IPS-18c (cell line): ENCODE data around the gene PNLDC1.
"Not testable (repeated sequence)": the region's sequence is repeated elsewhere in the genome, so short reads cannot be mapped to it uniquely, and the experiment has no call there.

Experiments
- H3K4me3 ChIP-seq: 2 replicates; pipeline ENCODE4 v1.7.0; 2013; ENCODE audit warnings: low read depth, mild to moderate bottlenecking, low read length, moderate library complexity; ENCODE audit not compliant: insufficient read depth
- H3K9me3 ChIP-seq: one replicate; pipeline ENCODE4 v1.6.1; 2013; ENCODE audit warnings: mild to moderate bottlenecking, low read length, moderate library complexity; ENCODE audit not compliant: control insufficient read depth, insufficient read depth

Gene PNLDC1

DNA sequence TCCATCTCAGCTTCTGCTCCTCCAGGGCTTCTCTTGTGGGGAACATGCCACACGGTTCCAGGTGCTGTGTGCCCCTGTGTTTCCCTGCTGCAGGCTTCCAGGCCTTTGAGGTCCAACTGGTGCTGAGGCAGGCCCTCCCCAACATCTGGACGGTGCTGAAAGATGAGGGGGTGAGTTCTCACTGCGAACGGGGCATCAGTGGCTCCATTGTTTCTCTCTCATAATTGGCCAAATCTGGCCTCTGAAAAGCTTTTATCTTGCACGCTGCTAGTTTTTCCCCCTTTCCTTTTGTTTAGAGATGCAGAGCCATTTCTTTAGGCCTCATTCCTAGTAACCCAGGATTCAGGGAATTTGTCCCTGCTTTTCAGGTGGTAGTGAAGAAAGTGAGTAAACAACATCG, 8.6 kb downstream of the PNLDC1 start:
- Histone ChIP-seq H3K9me3 (no peaks in the 10 kb centered on the region), H3K4me3 (no peak overlapping the region)

DNA sequence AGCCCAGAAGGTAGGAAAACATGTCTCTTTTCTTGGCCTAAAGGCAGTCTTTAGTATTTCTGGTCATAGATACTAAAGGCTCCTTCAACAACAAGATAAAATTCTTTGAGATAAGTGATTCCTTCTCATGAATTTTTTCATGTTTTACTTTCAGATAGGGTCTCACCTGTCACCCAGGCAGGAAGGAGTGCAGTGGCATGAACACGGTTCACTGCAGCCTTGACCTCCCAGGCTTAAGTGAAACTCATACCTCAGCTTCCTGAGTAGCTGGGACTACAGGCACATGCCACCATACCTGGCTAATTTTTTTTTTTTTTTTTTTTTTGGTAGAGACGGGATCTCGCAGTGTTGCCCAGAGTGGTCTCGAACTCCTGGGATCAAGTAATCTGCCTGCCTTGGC, 9.1 kb downstream of the PNLDC1 start:
- no peak overlapping the region for H3K4me3 ChIP-seq

DNA sequence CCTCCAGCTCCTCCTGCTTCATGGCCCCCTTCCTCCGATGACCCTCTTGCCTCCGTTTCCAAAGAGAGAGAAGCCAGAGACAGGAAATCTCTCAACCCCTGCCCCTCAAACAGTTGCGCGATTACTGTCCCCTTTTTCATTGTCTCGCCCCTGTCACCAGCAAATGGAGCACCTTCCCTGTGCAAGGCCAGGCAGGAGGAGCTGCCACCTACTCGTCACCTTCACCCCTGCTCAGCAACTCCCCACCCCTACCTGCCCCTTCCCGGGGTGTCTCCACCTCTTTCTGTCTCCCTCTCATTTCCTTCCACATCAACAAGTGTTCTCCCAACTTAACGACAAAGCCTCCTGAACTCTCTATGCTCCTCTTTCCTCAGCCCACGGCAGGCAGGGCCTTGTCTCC, 13.7 kb downstream of the PNLDC1 start:
- Histone ChIP-seq H3K9me3 (no peaks in the 10 kb centered on the region), H3K4me3 (no peak overlapping the region)

More for the DNA sequence above, 9.1 kb downstream of the PNLDC1 start:
- H3K9me3 ChIP-seq: no peaks in the 10 kb centered on the region

DNA sequence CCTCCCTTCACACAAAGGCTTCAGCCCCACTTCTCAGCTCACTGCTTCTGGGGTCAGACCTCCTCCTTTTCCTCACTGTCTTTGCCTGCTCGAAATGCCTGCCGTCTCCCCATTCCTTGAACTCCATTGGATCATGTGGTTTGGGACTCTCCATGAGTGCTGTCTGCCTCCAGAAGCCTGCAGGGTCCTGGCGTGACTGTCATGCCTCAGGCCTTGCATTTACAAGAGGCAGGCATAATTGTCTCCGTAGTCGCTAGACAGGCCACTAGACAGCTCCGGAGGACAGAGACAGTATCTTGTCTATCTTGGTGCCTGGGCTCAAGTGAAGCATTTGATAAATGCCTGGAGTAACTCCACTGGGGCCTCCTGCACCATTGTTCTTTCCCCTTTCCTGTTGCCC, 15.3 kb downstream of the PNLDC1 start:
- no peaks in the 10 kb centered on the region for H3K9me3 ChIP-seq

DNA sequence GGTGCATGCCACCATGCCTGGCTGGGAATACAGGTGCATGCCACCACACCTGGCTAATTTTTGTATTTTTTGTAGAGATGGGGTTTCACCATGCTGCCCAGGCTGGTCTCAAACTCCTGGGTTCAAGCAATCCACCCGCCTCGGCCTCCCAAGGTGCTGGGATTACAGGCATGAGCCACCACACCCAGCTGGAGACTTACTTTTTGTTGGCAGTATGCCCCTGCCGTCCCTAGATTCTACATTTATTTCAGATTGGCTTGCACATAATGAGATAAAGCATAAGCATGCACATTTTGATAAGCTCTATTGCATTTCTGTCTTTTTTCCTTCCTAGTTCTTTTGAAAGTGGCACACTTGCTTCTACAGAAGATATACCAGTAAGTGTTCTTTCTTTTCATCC, 16.7 kb downstream of the PNLDC1 start:
- not testable (repeated sequence) for H3K4me3 ChIP-seq, H3K9me3 ChIP-seq

More for the DNA sequence above, 15.3 kb downstream of the PNLDC1 start:
- no peak overlapping the region for H3K4me3 ChIP-seq

DNA sequence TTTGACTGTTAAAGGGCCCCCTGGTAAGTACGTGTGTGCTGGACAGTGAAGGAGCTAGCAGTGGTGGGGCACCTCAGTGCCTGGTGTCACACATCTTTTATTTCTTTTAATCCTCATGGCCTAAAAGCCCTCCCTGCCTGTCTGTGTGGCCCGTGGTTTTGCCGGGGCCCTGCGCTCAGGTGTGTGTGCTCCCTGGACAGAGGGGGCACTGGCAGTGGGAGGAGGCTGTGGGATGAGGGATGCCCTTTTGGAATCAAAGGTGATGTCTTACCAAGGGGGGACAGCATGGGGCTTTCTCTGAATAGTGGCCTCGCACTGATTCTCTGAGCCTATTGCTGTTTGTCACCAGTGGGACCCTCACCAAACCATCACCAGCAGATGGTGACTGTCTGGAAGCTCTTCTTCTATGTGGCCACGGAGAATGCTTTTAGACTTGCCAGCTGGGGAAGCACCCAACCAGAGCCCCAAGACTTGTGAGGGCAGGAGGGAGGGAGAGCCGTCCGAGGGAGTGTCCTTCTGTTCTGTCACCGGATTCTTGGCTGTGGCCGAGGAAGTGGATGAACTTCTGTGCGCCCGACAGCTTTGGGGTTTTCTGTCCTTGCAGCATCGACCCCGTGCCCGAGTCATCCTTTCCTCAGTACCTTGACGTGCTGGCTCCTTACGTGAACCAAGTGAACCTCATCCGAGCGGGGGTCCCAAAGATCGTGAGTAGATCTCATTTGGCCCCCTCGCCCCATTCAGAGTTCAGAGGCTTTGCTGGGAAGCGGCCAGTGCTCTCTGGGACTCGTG, 18.1 kb downstream of the PNLDC1 start:
- H3K9me3 ChIP-seq: no peaks in the 10 kb centered on the region
- H3K4me3 ChIP-seq: no peak overlapping the region

DNA sequence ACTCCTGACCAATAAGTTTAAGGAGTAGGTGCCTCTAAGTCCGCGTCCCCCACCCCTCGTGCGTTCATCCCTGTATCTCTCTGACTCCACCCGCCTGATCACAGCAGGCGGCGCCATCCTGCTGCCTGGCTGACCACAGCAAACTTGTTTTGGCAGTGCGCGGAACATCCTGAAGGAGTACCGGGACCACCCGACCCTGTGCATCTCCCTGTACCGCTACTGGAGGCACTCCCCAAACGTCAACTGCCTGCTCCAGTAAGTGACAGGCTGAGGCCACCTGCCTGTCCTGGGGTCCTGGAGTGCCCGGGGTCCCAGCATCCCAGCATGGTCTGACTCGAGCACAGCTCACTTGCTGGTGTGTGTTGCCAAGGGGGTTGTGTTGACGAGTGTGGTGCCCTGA, 19.0 kb downstream of the PNLDC1 start:
- no peak overlapping the region for H3K4me3 ChIP-seq

DNA sequence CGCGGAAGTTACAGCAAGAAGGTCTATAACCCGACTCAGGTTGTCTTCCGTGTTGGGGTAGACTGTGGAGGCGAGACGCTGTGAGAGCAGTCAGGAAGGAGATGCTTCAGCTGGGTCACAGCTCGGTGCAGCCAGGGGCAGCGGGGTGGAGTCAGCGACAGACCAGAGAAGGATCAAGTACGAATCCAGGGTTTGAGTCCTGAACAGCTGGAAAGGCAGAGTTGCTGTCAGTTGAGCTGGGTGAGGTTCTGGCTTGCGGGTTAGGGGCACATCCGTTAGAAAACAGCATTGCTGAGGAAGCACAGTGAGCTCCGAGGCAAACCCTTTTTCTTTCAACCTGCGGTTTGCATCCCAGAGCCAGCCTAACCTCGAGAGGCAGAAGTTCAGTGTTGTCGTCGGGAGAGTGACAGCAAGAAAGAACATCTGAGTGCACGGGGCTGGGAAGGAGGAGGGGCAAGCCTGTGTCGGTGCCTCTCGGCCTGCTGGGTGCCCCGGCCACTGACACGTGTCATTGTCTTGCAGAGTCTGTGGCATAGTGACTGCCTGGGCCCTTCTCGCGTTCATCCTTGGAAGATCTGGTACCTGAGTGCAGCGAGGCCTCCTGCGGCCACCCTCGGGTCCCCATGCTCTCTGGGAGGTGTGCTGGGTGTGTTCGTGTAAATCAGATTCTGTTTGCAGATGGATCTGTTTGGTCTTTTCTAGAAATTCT, 20.0 kb downstream of the PNLDC1 start:
- H3K4me3 ChIP-seq: no peak overlapping the region

More for the DNA sequence above, 19.0 kb downstream of the PNLDC1 start:
- no peaks in the 10 kb centered on the region for H3K9me3 ChIP-seq

DNA sequence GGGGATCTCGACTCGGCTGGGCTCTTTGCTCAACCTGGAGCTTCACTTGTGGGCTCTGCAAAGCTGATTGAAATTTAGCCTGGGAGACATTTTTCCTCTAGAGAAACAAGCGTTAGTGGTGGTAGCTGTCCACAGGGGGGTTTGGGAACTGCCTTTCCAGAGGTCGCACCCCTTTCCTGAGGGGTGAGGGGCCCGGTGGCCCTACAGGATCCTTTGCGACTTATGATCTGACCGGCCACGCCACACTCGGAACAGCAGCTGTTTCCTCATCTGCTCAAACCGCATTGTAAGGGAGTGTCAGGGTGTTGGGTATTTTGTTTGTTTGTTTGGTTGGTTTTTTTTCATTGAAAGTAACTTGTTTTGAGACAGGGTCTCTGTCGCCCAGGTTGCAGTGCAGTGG, 21.0 kb downstream of the PNLDC1 start:
- peaks cover 2% of the 10 kb centered on the region for H3K9me3 ChIP-seq
- H3K4me3 ChIP-seq: no peak overlapping the region; the same call in 1 of the 2 replicates

More for the DNA sequence above, 20.0 kb downstream of the PNLDC1 start:
- no peaks in the 10 kb centered on the region for H3K9me3 ChIP-seq

DNA sequence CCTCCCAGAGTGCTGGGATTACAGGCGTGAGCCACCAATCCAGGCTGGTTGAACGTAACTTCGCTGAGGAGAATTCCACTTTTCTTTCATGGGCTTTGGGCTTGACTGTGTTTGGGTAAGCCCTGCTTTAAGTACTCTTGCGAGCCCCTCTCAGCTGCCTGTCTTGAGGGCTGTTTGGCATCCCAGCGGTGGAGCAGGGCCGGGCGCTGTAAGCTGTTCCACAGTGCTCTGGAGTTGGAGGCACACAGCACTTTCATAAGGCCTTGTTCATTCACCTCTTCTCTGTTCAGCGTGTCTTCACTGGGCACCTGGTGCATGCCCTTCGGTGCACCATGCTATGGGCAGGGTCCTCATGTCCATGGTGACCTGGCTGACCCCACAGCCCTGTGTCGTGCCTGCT, 21.6 kb downstream of the PNLDC1 start:
- no peak overlapping the region for H3K4me3 ChIP-seq
- peaks cover 2% of the 10 kb centered on the region for H3K9me3 ChIP-seq

DNA sequence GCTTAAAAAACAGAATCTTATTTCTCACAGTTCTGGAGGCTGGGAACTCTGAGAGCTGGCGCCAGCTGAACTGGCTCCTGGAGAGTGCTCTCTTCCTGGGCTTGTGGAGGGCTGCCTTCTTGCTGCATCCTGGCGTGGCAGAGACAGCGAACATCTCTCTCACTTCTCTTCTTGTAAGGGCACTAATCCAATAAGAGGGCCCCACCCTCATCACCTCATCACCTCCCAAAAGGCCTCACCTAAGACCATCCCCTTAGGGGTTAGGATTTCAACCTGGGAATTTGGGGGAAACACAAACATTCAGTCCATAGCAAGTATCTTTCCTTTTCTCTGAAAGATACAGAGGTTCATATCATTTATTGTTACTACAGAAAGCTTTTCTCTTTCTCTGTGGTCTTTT, 23.9 kb downstream of the PNLDC1 start:
- no peak overlapping the region for H3K4me3 ChIP-seq
- H3K9me3 ChIP-seq: peaks cover 2% of the 10 kb centered on the region

DNA sequence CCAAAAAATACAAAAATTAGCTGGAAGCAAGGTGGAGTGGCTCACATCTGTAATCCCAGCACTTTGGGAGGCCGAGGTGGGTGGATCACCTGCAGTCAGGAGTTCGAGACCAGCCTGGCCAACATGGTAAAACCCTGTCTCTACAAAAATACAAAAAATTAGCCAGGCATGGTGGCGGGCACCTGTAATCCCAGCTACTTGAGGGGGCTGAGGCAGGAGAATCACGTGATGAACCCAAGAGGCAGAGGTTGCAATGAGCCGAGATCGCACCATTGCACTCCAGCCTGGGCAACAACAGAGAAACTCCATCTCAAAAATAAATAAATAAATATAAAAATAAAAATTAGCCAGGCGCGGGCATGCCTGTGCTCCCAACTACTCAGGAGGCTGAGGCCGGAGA, 24.6 kb downstream of the PNLDC1 start:
- not testable (repeated sequence) for H3K9me3 ChIP-seq

DNA sequence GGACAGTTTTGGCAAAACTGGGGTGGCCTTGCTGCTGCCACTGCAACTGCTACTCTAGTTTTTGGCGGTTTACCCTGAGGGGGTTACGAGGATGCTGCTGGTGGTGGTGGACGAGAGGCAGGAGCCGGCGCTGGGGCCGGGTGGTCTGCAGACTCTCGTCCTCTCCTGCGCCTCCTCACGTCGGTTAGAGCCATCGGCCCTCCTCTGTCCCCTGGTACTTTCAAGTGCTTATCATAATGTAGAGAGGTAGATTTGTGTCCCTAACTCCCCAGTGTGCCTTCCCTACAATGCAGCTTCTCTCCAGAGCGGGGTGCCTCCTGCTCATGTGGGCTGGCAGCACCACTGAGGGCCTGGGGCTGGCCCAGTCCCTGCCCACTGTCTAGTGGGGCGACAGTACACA, 25.9 kb downstream of the PNLDC1 start:
- Histone ChIP-seq H3K9me3 (peaks cover 2% of the 10 kb centered on the region), H3K4me3 (no peak overlapping the region)

More for the DNA sequence above, 24.6 kb downstream of the PNLDC1 start:
- H3K4me3 ChIP-seq: not testable (repeated sequence)

DNA sequence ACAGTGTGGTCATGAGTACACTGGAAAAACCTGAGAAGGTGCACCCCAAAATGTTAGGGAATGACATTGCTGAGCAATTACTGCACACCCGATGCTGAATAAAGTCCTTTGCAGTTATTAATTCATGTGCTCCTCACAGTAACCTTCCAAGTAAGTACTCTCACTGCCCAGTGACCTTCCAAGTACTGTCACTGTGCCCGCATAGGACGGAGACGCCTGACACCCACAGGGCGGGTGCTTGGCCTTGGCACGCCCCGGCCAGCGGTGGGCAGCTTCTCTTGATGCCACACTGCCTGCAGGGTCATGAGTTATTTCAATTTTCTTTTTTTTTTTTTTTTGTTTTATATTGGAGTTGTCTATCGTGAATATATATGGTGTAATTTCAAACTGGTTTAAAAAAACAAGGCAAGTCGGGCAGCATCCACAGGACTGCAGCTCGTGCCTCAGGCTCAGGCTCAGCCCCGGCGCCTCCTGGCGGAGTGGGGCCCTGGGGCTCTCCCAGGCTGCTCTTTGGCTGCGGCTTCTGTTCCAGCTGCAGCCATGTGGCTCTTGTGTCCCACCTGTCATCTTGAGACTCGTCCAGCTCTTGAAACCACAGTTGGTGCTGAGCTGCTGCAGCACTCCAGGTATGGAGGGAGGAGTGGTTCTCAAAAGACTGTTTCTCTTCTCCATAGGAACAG, 27.0 kb downstream of the PNLDC1 start:
- Histone ChIP-seq H3K4me3 (no peak overlapping the region), H3K9me3 (peaks cover 2% of the 10 kb centered on the region)

DNA sequence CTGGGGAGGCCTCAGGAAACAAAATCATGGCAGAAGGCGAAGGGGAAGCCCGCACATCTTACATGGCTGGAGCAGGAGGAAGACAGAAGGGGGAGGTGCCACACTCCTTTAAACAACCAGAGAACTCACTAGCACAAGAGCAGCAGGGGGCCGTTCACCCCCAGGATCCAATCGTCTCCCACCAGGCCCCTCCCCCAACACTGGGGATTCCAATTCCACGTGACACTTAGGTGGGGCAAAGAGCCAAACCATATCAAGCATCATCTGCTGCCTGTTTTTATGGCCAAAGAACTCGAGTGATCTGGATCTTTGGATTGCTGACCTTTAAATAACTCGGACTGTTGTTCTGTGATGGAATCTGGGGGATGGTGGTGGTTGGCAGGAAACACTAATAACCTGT, 28.0 kb downstream of the PNLDC1 start:
- H3K4me3 ChIP-seq: no peak overlapping the region
- peaks cover 2% of the 10 kb centered on the region for H3K9me3 ChIP-seq

DNA sequence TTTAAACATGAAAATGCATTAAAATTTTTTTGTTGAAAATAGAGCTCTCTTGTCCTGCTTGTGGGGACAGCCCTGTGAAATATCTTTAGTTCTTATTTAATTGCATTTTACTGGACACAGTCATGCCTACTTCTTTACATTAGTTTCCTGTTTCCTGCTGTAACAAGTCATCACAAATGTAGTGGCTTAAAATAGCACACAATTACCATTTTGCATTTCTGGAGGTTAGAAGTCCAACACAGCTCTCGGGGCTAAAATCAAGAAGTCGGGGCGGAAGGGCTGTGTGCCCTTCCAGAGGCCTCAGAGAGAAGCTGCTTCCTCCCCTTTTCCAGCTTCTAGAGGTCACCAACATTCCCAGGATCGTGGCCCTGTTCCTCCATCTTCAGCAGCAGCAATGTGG, 29.4 kb downstream of the PNLDC1 start:
- Histone ChIP-seq H3K9me3 (peaks cover 2% of the 10 kb centered on the region), H3K4me3 (no peak overlapping the region)

DNA sequence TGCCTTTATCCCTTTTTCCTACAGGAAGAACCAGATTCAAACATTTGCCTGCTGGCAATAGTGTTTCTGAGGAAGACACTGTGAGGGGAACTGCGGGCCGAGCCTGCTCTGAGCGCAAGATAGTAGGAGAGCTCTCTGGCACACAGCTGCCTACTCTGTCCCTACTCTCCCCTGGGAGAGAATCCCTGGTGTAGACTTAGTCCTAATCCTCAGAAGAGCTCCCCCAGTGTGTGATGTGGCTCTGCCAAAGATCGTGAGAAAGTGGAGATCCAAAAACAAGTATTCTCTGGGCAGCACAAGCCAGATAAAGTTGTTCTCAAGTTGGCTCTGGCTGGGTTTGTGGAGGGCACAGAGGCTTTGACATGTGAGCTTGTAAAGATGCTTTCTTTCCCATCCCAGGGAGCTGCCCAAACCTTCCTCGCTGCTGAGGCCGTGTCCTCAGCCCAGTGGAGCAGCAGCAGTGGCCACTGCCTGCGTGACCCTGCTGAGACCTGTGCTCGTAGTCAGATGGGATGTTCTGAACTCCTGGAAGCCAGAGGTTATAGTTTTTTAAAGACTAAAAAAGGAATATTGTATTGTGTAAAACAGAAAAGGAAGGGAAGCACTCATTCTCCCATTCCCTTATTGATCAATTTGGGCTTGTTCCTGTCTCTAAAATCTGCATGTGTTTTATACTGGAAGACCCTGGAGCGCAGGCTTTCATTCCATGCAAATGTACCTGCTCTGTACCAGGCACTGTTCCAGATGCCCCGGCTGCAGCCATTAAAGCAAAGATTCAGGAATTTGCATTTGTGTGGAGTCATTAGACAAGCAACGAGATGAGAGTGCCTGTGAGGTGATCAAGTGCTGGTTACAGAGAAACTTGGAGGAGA, 30.7 kb downstream of the PNLDC1 start:
- Histone ChIP-seq H3K9me3 (peaks cover 2% of the 10 kb centered on the region), H3K4me3 (no peak overlapping the region)
